Retina (tissue), 1 donor: ENCODE measurements around the gene NCKAP5.

Source experiments
- DNase-seq: peaks from one replicate; pipeline ENCODE4 v3.0.0-alpha.2; 2016

NCKAP5 gene

DNA sequence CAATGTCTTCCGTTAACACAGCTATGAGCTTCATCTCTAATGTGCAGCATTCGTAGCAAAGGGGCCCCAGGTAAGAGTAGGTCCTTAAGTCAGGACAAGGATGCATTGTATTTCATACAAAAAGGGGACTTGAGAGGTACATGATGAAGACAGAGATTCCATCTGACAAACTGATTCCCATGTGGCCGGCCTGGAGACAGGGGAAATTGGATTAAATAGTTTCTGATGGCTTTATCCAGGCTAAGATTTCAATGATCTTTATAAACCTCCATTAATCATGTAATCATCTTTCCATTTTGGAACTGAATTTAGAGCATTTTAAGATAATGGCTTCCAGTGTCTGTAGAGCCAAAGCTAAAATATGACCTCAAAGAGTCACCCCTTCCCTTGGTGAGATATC is 111.3 kb downstream of the NCKAP5 start:
- DNase-seq = no peak

DNA sequence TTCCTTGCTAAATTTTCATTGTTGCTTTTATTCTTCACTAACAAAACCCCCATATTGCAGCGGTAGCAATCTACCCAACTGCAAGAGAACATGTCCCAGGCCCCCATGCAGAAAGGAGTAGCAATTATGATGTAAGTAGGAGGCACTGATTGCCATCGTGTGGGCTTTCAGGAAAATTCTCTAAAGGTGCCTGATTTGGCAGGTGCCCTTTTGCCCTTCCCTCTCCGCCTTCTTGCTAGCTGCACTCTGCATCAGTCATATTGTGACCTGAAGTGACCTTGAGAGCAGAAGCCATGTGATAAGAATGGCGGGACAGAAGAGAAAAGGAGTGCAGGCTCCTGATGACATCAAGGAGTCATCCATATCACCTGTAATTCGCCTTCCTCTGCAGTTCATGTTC is 112.1 kb downstream of the NCKAP5 start:
- DNase-seq = no peak

DNA sequence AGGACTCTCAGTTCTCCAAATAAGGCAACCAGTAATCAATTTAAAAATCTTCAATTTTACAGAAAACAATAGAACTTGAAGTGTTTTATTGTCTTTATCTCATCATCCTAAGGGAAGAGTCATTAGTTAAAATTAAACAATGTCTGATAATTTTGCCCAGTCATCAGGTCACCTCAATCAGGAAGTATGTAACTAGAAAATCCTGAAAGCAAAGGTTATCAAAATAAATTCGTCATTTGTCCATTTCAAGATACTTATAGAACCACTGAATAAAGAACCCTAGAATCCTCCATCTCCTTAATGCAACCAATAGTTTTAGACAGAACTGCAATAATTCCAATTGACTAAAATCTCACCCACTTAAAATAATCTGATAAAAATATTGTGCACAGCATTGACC is 115.2 kb downstream of the NCKAP5 start:
- no peak for DNase-seq

DNA sequence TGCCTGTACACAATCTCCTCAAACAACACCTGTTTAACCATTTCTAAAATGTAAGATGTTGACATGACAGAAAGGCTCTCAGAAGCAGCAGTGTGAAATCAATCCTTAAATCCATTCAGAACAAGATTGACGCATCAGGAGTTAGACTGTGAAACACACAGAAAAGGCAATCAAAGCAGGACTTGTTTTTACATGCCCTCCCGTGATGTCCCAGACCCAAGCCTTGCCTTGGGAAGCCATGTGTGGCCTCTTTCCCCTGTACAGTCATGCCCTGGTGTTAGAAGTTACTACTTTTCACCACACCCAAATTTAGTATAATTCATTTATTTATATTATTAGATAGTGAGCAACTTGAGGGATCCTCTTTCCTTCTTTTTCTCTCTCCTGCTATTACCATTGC is 115.7 kb downstream of the NCKAP5 start:
- no peak for DNase-seq

DNA sequence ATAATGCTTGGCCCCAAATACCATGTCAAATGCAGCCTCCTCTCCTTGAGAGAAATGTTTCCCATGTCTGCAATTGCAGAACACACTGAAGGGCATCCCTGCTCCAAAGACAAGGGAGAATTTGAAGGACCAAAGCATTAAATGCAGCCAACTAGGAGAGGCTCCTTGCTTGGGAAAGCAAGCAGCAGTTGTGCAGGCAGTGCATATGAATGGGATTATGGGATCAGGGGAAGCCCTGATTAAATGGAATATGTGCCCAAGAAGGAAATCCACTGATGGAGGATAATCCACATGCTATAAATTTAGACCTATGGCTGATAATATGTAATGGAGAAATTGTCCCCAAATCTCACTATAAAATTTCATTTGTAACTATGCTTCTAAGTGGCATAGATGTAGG is 116.1 kb downstream of the NCKAP5 start:
- DNase-seq = no peak

DNA sequence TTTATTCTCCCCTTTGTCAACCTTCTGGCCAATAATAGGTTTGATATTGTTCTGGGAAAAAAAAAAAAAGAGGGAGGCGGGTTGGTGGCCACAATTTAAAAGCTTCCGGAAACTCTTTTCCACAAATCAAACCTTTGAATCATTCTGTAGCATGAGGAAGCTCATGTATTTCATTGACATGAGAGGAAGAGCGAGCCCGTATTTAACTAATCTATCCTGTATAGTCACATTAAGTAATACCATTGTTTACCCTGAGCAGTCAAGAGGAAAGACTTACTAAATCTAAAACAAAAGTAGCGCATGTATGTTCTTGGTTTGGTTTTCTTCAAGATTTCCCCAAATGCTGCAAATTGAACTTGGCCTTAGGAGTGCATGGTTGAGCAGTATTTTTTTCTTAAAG is 120.1 kb downstream of the NCKAP5 start:
- DNase-seq = no peak

DNA sequence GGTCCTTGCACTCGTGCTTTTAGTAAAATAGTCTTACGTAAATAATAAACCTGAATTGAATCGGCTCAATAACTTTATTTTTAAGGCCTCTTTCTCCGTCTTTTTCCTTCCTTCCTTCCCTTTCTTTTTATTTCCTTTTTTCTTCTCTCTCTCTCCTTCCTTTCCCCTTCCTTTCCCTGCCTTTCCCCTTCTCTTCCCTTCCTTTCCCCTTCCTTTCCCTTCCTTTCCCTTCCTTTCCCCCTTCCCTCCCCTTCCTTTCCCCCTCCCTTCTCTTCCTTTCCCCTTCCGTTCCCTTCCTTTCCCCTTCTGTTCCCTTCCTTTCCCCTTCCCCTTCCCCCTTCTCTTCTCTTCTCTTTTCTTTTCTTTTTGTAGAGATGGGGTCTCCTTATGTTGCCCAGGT is 121.0 kb downstream of the NCKAP5 start:
- no peak for DNase-seq

DNA sequence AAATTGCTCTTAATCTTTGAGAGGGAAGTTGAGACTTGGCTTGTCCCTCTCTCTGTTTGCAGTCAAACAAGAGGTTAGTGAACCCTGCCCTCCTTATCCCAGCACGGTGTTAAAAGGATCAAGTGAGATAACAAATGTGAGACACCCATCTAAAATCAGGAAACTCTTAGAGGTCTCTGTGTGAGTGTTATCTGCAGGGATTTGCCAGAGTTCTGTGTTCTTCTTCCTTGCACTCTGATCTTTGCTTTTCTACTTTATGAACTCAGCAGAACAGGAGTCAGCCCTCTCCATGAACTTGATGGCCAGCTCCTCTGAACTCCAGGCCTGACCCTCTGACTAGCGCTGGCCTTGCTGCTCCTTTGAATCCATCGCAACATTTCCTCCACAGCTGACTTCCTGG is 123.8 kb downstream of the NCKAP5 start:
- DNase-seq = no peak

DNA sequence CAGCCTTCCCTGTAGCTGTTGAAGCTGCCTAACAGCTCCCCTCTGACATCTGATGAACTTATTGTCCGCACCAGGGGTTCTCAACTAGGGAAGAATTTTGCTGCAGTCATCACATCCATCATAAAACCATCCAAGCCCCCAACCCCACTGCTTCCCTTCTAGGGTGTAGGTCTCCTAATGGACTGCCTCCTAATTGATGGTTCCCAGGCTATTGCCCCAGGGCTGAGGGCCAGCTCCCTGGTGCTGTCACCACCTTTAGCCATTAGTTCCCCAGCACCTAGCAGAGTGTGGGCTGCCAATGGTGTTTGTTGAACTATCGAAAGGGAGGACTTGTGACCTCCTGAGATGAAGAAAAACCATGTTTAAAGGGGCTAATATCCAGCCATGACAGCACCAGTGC is 125.9 kb downstream of the NCKAP5 start:
- DNase-seq = no peak

DNA sequence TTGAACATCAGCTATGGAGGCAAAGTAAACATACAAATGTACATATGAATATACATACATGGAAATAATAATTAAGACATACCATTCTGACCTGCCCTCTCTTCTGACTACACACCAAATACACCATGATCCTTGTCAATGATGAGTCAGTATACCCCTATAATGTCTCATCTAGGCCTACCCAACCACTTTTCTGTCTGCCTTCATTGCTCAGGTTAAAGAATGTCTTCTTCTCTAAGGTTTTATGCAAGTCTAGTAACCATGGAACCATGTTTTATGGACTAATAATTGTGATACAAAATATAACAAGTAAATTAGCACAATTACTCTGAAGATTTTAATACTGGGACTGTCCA is 128.7 kb downstream of the NCKAP5 start:
- DNase-seq = no peak

DNA sequence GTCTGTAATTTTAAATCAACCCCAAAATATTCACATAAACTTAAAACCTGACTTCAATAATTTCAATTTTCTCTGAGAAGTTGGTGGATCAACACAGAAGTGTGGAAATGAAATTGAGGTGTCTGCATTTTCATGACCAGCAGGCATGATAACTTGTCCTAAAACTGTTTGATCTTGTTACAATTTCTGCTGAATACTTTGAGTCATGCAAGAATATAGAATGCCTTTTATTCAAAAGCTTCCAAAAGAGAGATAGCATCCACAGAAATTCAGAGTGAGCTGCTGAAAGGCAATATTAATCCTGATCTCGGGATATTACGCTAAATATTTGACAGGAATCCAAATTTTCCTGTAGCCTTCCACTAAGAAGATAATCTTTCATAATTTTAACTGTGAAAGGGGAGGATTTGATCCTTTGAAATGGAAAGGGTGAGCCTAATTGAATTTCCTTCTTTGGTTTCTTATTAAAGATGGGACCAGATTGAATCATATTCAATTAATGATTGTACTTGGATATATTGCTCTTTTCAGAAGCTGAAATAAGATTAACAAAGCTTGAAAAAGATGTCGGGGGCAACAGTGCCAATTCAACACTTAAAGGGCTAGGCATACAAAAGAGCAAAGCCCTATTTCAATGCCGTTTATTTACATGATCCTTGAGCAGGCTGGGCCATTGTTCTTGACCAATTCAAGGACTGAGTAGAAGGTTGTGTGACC is 129.3 kb downstream of the NCKAP5 start:
- no peak for DNase-seq

DNA sequence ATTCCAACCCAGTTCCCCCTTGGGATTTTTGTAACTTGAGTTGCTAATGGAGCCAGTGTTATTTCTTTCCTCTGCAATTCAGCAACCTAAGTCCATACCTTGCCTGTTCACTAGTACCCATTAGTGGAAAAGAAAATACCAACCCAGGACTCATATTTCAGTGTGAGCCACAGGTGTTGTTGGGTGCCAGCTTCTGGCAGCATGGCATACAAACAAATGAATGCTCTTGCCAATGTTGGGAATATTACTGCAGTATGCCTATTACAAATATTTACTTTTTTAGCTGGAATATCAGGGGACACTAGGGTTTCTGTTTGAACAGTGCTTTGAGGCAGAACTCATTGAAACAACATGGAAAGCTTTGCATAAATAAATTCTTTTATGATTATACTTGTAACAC is 130.2 kb downstream of the NCKAP5 start:
- DNase-seq = no peak

DNA sequence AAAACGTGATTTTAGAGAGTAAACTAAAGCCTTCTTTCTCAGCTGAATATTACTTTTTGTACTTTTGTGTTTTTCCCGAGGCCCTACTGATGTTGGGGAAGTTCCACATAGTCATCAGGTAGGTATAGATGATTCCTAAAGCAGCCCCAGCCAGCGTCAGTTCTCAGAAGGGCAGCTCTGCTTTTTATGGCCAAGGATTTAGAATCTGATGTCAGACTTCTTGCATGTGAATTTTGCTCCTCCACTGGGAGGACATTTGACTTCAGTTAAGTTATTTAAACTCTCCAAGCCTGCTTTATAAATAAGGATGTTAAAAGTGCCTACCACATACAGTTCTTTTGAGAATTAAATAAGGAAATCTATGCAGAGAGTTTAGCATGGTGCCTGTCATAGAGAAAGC is 130.8 kb downstream of the NCKAP5 start:
- no peak for DNase-seq

DNA sequence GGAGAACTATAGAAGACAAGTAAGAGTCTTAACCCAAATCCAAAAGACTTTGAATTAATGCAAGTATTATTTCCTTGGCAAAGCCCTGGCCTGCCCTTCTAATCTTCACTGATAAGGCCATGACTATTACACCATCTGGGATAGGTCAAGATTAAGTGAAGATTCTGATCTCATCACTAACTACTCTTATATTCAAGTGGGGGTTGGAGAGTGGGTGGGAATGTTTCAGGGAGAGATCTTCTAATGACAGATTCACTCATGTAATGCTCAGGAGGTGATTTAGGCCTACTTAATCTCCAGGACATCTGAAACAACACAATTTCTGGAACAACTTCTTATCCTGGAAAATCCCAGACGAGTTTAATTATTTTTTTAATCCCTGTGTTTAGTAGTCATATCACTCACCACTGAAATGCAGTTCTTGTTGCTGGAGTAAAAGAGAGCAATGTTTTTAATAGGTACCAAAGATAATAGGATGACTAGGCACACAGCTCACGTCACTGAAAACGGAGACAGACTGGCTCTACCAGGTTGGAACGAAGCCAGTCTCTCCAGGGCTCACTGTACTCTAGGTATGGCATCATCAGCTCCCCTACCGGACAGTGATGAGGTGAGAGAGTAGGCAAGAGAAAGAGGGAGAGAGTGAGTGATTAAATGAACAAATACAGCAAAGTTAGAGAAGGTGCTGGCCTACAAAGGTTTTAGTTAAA is 133.1 kb downstream of the NCKAP5 start:
- no peak for DNase-seq

DNA sequence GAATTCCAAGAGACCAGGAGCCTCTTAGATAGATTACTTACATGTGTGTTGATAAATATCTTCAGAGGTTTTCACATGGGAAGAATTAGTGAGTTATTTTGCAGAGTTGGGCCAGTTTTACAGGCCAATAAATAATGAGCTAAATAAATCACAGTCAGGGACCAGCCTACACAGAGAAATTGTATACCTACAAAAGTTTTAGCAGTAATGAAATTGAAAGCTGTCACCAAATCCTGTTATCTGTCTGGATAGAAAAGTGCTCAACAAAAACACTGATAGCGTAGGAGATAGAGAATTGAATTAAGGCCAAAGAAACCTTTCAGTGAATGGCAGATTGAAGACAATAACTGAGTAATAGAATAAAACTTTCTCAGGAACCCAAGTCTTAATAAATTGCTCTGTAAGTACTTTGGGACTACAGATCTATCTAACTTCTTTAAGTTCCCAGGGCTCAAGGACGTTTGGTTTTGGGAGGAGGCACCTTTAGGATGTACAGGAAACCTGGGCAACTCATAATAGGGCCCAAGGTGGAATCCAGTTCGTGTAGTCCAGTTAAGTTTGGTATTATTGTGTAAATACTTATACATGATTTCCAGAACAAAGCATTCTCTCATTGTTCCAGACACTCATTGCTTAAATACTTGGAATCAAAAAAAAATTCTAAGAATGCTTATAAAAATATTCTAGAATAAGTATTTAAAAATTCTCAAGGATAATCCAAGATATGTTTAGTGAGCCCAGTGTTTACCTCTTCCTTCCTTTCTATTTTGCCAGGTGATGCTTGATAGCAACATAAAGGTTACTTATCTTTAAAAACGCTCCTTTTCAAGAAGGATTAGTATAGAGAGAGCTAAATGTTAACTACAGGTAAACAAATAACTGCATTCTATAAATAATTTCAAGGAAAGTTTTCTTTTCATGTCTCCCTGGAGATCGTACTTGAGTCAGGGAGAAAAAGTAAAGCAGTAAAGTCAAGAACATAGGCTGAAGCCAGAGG is 134.5 kb downstream of the NCKAP5 start:
- DNase-seq = no peak

DNA sequence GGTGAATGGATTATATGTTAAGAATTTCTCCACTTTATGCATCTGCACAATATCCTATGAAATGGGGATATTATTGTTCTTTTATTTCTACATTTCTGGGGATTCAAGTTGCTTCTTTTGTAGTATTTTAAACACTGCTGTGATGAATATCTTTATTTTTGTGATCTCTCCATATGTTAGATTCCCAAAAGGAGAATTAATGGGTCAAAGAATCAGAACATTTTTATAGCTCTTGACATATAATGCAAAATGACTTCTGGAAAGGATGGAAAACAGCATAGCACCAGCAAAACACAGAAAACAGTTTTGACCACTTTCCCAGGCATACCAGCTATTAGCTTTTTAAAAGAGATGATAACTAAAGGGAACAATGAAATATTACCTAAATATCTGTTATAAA is 135.5 kb downstream of the NCKAP5 start:
- no peak for DNase-seq

DNA sequence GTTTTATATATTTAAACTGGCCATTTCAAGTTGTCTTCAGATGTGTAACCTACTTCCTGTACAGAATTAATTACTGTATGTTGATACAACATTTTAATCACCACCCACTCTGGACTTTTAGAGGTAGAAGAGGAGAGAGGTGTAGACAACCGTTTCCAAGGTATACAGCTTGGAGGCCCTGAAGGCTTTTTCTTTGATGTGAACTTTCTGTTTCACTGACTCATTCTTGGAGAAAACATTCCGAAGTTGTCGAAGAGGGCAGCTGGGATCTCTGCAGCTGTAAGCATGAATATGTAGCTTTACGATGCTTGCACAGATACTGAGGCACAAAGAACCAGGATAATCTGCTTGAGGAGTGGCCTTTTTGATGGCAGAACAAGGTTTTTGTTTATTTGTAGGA is 137.0 kb downstream of the NCKAP5 start:
- DNase-seq = no peak

DNA sequence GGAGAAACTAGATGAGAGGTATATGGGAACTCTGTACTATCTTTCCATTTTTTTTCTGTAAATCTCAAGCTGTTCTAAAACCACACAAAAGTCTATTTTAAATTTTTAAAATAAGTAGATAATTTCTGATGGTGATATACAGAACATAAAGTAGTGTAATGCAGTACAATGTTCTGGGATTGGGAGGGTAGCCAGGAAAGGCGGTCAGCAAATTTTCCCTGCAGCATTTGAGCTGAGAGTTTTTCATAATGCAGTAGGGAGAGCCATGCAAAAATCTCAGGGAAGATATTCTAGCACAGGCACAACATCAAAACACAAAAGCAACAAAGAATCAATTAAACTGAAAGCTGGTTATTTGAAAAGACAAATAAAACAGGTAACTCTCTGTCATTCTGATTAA is 141.5 kb downstream of the NCKAP5 start:
- DNase-seq = no peak

DNA sequence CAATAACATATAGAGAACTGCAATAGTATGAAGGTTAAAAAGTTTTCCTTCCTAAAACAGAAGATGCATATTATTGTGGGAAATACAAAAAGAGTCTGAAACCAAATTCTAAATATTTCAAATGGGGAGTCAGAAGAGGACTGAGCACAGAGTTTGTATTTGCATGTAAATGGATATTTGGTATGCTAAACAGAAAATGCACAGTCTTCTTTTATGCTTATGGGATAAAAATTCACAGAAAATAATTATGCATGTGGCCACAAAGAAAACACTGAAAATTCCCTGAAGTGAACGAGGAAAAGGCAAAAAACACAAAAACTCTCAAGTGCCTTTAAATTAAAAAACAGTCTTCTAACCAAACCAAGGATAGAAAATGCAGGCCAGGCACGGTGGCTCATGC is 142.7 kb downstream of the NCKAP5 start:
- no peak for DNase-seq

DNA sequence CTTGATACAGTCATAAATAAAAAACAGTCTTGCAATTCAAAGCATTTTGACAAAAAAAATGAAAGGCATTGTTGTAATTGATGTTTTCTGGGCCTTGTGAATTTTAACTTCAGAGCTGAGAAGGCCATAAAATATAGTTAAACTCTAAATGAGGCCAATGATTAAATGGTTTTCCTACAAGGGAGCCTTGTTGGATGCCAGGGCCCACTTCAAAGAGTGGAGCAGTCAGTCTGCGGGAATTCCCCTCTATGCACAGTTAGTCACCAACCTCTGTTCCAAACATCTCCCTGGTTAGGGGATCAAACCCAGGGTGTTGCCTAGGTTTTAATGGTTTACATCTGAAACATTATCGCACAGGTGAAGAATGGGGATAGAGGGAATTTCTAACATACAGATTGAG is 143.4 kb downstream of the NCKAP5 start:
- DNase-seq = no peak

DNA sequence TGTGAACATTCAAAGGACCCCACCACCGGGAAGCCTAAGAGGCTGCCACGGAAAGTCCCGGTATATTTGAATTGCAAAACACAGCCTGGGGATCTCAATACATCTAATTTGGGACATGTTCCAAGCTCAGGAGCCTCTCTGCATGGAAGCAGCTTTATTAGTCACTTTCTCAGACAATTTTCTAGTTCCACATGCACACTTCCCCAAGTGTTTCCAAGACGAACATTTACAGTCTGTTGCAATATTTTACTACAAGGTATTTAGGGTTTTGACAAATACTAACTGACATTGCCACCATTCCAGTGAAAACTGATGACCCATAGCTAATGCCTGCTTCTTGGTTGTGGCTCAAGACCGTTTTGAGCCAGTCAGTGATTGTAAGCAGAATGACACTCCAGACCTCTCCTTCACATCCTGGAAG is 145.3 kb downstream of the NCKAP5 start:
- peak; percentile 65 for DNase-seq

DNA sequence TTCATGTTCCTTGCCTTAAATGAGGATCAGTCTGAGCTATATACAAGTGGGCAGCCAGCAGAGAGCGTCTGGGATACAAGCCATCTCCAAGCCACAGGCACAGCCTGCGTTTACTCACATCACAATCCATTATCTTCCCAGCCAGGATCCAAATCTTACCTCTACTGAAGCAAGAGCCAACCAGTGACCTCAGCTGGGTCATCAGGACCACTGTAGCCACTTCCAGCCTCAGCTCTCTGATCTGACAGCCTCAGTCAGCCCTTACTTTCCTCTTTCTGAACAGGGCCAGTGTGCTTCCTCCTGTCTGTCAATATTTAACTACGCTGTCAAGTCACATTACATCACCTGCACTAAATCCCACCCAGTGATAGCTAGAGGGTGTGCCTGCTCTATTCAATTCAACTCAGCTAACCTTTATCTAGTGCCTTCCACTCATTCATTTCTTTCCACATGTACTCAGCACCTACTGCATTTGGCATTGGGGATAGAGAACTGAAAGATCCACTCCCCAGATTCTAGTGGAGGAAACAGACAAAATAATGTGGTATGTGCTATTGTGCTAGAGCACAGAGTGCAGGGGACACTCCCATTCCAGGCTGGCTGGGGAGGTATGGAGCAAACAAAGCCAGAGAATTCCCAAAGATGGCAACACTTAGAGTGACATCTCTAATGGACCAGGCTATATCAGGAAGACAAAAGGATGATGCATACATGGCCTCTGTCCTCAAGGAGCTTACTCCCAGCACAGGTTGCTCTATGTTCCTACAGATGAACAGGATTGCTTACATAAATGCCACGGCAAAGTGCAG is 146.5 kb downstream of the NCKAP5 start:
- peak; percentile 88 for DNase-seq

DNA sequence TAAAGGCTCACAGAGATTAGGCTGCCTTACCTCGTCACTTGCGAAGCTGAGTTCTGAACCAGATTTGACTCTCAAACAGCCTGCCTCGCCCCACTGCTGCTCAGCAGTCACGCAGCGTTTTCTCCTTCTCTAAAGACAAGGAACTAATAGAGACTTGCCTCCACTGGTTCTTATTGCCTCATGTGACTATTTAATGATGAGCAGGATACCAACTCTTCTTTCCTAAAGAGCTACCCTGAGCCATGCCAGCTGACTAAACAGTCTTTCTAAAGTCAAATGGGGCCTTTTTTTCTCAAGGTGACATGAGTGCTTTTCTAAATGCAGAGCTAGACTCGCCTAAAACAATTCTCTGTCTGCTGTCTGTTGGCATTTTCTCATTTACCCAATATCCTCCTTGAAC is 147.5 kb downstream of the NCKAP5 start:
- no peak for DNase-seq
